Ascending aorta (tissue), 2 donors: Measurements from ENCODE around the gene UNC5C. TPM values are rescaled to one million over a fixed set of nuclear protein-coding genes. Genes with fewer than 3 reads are reported as not detected.

Source experiments
- DNase-seq, 2 donors: peaks; one replicate each; pipeline ENCODE4 v3.0.0-alpha.2; 2019; ENCODE audit warnings: low spot score in 2 of 2
- H3K27ac ChIP-seq, 2 donors: fragments of 200-600 bp; sonication (generic); one replicate each; pipeline ENCODE4 v1.5.1; 2016 to 2017; ENCODE audit warnings: mild to moderate bottlenecking in 1 of 2
- H3K27me3 ChIP-seq: fragments of 200-600 bp; sonication (generic); one replicate; pipeline ENCODE4 v1.5.1; 2017
- H3K36me3 ChIP-seq, 2 donors: fragments of 200-600 bp; sonication (generic); one replicate each; pipeline ENCODE4 v1.5.1; 2016
- H3K4me1 ChIP-seq, 2 donors: fragments of 200-600 bp; sonication (generic); one replicate each; pipeline ENCODE4 v1.5.1; 2016 to 2017; ENCODE audit warnings: mild to moderate bottlenecking in 1 of 2
- H3K4me3 ChIP-seq, 2 donors: fragments of 200-600 bp; sonication (generic); one replicate each; pipeline ENCODE4 v1.5.1; 2016 to 2017; ENCODE audit warnings: mild to moderate bottlenecking in 1 of 2
- H3K9me3 ChIP-seq, 2 donors: fragments of 200-600 bp; sonication (generic); one replicate each; pipeline ENCODE4 v1.5.1; 2016
- CTCF ChIP-seq, 3 experiments: fragments of 200-600 bp in 2 of 3; fragments of 450-650 bp in 1 of 3; sonication (generic) in 2 of 3; IDR thresholded peaks; one replicate each; pipeline ENCODE4 v1.5.1; 2016 to 2019; ENCODE audit warnings: antibody characterized with exemption in 3 of 3, mild to moderate bottlenecking in 1 of 3, moderate library complexity in 1 of 3
- intact Hi-C: fragments of 100-400 bp; cut with DNase I; formaldehyde crosslinking; loops from one replicate; pipeline ENCODE4 v1.15.1; 2023
- total RNA-seq: library from RNA; depleted of rRNA; stranded (reverse); fragments of >200 nt; gene quantifications from one replicate; pipeline ENCODE4 v1.1.0, GENCODE V29; 2016

Gene UNC5C
- total RNA-seq, 1 donor from 2014 or later = 13.3 TPM

- no peak overlapping the region for H3K4me3 ChIP-seq
- H3K9me3 ChIP-seq = no peaks in the 10 kb centered on the region
- no peaks in the 10 kb centered on the region for H3K36me3 ChIP-seq
- intact Hi-C loops = no loop called here
- H3K27me3 ChIP-seq = no peaks in the 10 kb centered on the region
- no peaks in the 10 kb centered on the region for H3K4me1 ChIP-seq
- no peak for DNase-seq
- no peak for TF ChIP-seq CTCF (IDR thresholded peaks at IDR 0.05)
- no peak overlapping the region for H3K27ac ChIP-seq
Observed at GRCh38 chr4:95462921-95463320, 85.9 kb downstream of the UNC5C start.

- Histone ChIP-seq H3K9me3 (no peaks in the 10 kb centered on the region), H3K27ac (no peak overlapping the region), H3K4me3 (no peak overlapping the region), H3K36me3 (no peaks in the 10 kb centered on the region), H3K27me3 (no peaks in the 10 kb centered on the region), H3K4me1 (no peaks in the 10 kb centered on the region)
- DNase-seq = no peak
- intact Hi-C loops = no loop called here
- TF ChIP-seq CTCF (IDR thresholded peaks at IDR 0.05) = no peak
Observed at GRCh38 chr4:95457353-95457752, 91.4 kb downstream of the UNC5C start.

- intact Hi-C loops = no loop called here
- H3K36me3 ChIP-seq = no peaks in the 10 kb centered on the region
- no peak for TF ChIP-seq CTCF (IDR thresholded peaks at IDR 0.05)
- no peaks in the 10 kb centered on the region for H3K4me1 ChIP-seq
- no peak for DNase-seq
- no peak overlapping the region for H3K4me3 ChIP-seq
- H3K27ac ChIP-seq = no peak overlapping the region
- H3K9me3 ChIP-seq = no peaks in the 10 kb centered on the region
- H3K27me3 ChIP-seq = no peaks in the 10 kb centered on the region
Observed at GRCh38 chr4:95450294-95450693, 98.5 kb downstream of the UNC5C start.

- intact Hi-C loops = no loop called here
- Histone ChIP-seq H3K4me3 (no peak overlapping the region), H3K36me3 (no peaks in the 10 kb centered on the region), H3K27ac (no peak overlapping the region), H3K9me3 (no peaks in the 10 kb centered on the region), H3K27me3 (no peaks in the 10 kb centered on the region), H3K4me1 (no peaks in the 10 kb centered on the region)
- TF ChIP-seq CTCF (IDR thresholded peaks at IDR 0.05) = no peak
- no peak for DNase-seq
Observed at GRCh38 chr4:95446173-95446572, 102.6 kb downstream of the UNC5C start.

GRCh38 chr4:95445251-95445650 is 103.5 kb downstream of the UNC5C start:
- Histone ChIP-seq H3K4me1 (no peaks in the 10 kb centered on the region), H3K4me3 (no peak overlapping the region), H3K27me3 (no peaks in the 10 kb centered on the region), H3K9me3 (no peaks in the 10 kb centered on the region), H3K27ac (no peak overlapping the region), H3K36me3 (no peaks in the 10 kb centered on the region)
- no peak for DNase-seq
- intact Hi-C loops = no loop called here
- no peak for TF ChIP-seq CTCF (IDR thresholded peaks at IDR 0.05)

- Histone ChIP-seq H3K27ac (no peak overlapping the region), H3K27me3 (no peaks in the 10 kb centered on the region), H3K4me3 (no peak overlapping the region), H3K36me3 (no peaks in the 10 kb centered on the region), H3K9me3 (no peaks in the 10 kb centered on the region), H3K4me1 (no peaks in the 10 kb centered on the region)
- intact Hi-C loops = no loop called here
- no peak for TF ChIP-seq CTCF (IDR thresholded peaks at IDR 0.05)
- DNase-seq = no peak
Observed at GRCh38 chr4:95444812-95445211, 104.0 kb downstream of the UNC5C start.
